ENCODE results near the gene DZIP3.

DNA sequence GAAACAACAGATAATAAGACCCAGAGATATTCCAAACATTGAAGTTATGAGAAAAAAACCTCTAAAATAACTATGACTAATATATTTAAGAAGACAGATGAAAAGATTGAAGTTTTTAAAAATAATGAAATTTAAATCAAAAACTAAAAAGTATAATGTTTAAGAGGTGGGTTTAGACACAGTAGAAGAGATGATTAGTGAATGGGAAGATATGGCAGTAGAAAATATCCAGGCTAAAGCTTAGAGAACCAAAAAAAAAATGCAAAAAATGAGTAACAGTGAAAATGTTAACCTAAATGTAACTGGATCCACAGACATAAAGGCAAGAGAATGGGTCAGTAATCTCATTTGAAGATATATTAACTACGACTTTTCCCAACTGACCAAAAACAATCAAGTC is 115.5 kb downstream of the DZIP3 start:
- TF ChIP-seq, protein P1, sequence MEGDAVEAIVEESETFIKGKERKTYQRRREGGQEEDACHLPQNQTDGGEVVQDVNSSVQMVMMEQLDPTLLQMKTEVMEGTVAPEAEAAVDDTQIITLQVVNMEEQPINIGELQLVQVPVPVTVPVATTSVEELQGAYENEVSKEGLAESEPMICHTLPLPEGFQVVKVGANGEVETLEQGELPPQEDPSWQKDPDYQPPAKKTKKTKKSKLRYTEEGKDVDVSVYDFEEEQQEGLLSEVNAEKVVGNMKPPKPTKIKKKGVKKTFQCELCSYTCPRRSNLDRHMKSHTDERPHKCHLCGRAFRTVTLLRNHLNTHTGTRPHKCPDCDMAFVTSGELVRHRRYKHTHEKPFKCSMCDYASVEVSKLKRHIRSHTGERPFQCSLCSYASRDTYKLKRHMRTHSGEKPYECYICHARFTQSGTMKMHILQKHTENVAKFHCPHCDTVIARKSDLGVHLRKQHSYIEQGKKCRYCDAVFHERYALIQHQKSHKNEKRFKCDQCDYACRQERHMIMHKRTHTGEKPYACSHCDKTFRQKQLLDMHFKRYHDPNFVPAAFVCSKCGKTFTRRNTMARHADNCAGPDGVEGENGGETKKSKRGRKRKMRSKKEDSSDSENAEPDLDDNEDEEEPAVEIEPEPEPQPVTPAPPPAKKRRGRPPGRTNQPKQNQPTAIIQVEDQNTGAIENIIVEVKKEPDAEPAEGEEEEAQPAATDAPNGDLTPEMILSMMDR (IDR thresholded peaks at IDR 0.05 in 2 of 3, conservative IDR thresholded peaks at IDR 0.05 in 1 of 3; ENCODE audit: control insufficient read depth in 2 of 3, extremely low read depth in 1 of 3, insufficient read depth in 1 of 3, low read depth in 3 of 3, low read length in 3 of 3), result no peak
- TF ChIP-seq, protein P2, sequence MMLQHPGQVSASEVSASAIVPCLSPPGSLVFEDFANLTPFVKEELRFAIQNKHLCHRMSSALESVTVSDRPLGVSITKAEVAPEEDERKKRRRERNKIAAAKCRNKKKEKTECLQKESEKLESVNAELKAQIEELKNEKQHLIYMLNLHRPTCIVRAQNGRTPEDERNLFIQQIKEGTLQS (IDR thresholded peaks at IDR 0.05; ENCODE audit: borderline replicate concordance, extremely low read depth, low read depth, low read length), result no peak
- TF ChIP-seq POLR2A (IDR thresholded peaks at IDR 0.05; ENCODE audit: low read depth, low read length), result no peak
- TF ChIP-seq ZNF274 (IDR thresholded peaks at IDR 0.05; ENCODE audit: insufficient read depth, insufficient read length), result no peak
